Islet precursor cell (in vitro differentiated cells): Measurements from ENCODE around the gene SH2B3.
A peak's percentile ranks its signal among the peaks of the same experiment; 100 is the strongest.
"Not testable (repeated sequence)": the region's sequence is repeated elsewhere in the genome, so short reads cannot be mapped to it uniquely, and the experiment has no call there.

Experiments used
- DNase-seq: peaks from one replicate; pipeline ENCODE4 v3.0.0-alpha.2; 2018

SH2B3 gene

GRCh38 chr12:111445726-111446581, 40.2 kb downstream of the SH2B3 start:
- DNase-seq: peak; percentile 60

GRCh38 chr12:111446631-111447570, 41.2 kb downstream of the SH2B3 start:
- DNase-seq: peak; percentile 53

GRCh38 chr12:111447571-111448265, 42.0 kb downstream of the SH2B3 start:
- DNase-seq: peak; percentile 53

GRCh38 chr12:111448266-111448830, 42.6 kb downstream of the SH2B3 start:
- DNase-seq: peak; percentile 33

GRCh38 chr12:111448846-111449790, 43.4 kb downstream of the SH2B3 start:
- peak; percentile 22 for DNase-seq

- DNase-seq: peak; percentile 23
Measured at GRCh38 chr12:111450676-111451075, 45.0 kb downstream of the SH2B3 start.

- DNase-seq: no peak
Measured at GRCh38 chr12:111451232-111451631, 45.5 kb downstream of the SH2B3 start.

- peak; percentile 28 for DNase-seq
Measured at GRCh38 chr12:111451649-111452129, 46.0 kb downstream of the SH2B3 start.

GRCh38 chr12:111453071-111453989, 47.6 kb downstream of the SH2B3 start:
- DNase-seq: peak; percentile 55

- DNase-seq: peak; percentile 45
Measured at GRCh38 chr12:111454311-111454710, 48.6 kb downstream of the SH2B3 start.

GRCh38 chr12:111454716-111455447, 49.2 kb downstream of the SH2B3 start:
- DNase-seq: peak; percentile 51

- DNase-seq: peak; percentile 57
Measured at GRCh38 chr12:111455448-111456320, 50.0 kb downstream of the SH2B3 start.

- peak; percentile 31 for DNase-seq
Measured at GRCh38 chr12:111457071-111457470, 51.3 kb downstream of the SH2B3 start.

GRCh38 chr12:111457577-111457976, 51.9 kb downstream of the SH2B3 start:
- peak; percentile 16 for DNase-seq

- peak; percentile 40 for DNase-seq
Measured at GRCh38 chr12:111458546-111459172, 52.9 kb downstream of the SH2B3 start.

- DNase-seq: not testable (repeated sequence)
Measured at GRCh38 chr12:111460111-111460510, 54.4 kb downstream of the SH2B3 start.

- no peak for DNase-seq
Measured at GRCh38 chr12:111462210-111462769, 56.6 kb downstream of the SH2B3 start.
